ENCODE measurements around the gene TYW1B.
"Not testable (repeated sequence)": the region's sequence is repeated elsewhere in the genome, so short reads cannot be mapped to it uniquely, and the experiment has no call there.

- TF ChIP-seq EP300, CTCF (IDR thresholded peaks at IDR 0.05): not testable (repeated sequence)
These were observed 277.5 kb downstream of the TYW1B start for GRCh38 chr7:72550454-72550853.

Measured in tibial nerve (tissue), 4 donors.